Ovary (tissue), 9 donors: ENCODE data around the gene KCNAB1. TPM values are rescaled to one million over a fixed set of nuclear protein-coding genes. Genes with fewer than 3 reads are reported as not detected.

Experiments
- DNase-seq, 5 donors: peaks; one replicate each; pipeline ENCODE4 v3.0.0-alpha.2; 2019 to 2020
- H3K27ac ChIP-seq, 2 donors: fragments of 200-600 bp; one replicate each; pipeline versions ENCODE4 v1.5.1 to v1.8.0; 2019 to 2022
- H3K27me3 ChIP-seq: fragments of 200-600 bp; one replicate; pipeline ENCODE4 v1.8.0; 2022
- H3K36me3 ChIP-seq: fragments of 200-600 bp; sonication (generic); one replicate; pipeline ENCODE4 v1.5.1; 2019
- H3K4me1 ChIP-seq: one replicate; pipeline ENCODE4 v1.8.1; 2013; ENCODE audit warnings: mild to moderate bottlenecking, moderate library complexity; ENCODE audit not compliant: insufficient read depth
- H3K4me3 ChIP-seq: fragments of 200-600 bp; sonication (generic); one replicate; pipeline ENCODE4 v1.5.1; 2017
- H3K9me3 ChIP-seq, 2 donors: fragments of 200-600 bp in 1 of 2; sonication (generic) in 1 of 2; one replicate each; pipeline versions ENCODE4 v1.5.1 to v1.8.1; 2013 to 2019; ENCODE audit warnings: mild to moderate bottlenecking in 1 of 2, moderate library complexity in 1 of 2
- EP300 ChIP-seq: sonication (generic); formaldehyde crosslinking; IDR thresholded peaks from one replicate; pipeline ENCODE4 v1.6.1; 2017; ENCODE audit warnings: antibody characterized with exemption
- POLR2A ChIP-seq: fragments of 450-650 bp; IDR thresholded peaks from one replicate; pipeline ENCODE4 v1.6.1; 2017; ENCODE audit warnings: antibody characterized with exemption, mild to moderate bottlenecking, moderate library complexity
- WGBS, 3 donors: extraction: QIAGEN DNeasy Blood & Tissue Kit in 1 of 3; methylation state at CpG; one replicate each; pipeline versions ENCODE4 v1.1.5 to v1.1.7; 2013 to 2017; 5-methylcytosine and 5-hydroxymethylcytosine counted together
- intact Hi-C, 4 donors: fragments of 100-400 bp; cut with DNase I; formaldehyde crosslinking; loops; one replicate each; pipeline versions ENCODE4 v1.11.0 to v1.15.1; 2022 to 2023
- polyA plus RNA-seq, 2 donors: library from polyadenylated mRNA; stranded (reverse); fragments of 200-250 nt in 1 of 2; fragments of 350-450 nt in 1 of 2; fragmentation: Illumina TruSeq in 1 of 2; extraction: RNeasy Lipid Tissue Mini Kit (QIAGEN cat#74804) in 1 of 2; gene quantifications; one replicate each; pipeline ENCODE4 v1.2.3, GENCODE V29; 2013 to 2014
- total RNA-seq, 7 donors: library from RNA; depleted of rRNA in 2 of 7; stranded (reverse); fragments of >200 nt in 2 of 7; fragmentation: NEBNext Ultra II Directional in 3 of 7; extraction: Animal tissue kit (Norgen Biotek cat#: 25700) in 3 of 7; gene quantifications; one replicate each; pipeline versions ENCODE4 v1.1.0 to v1.2.4, GENCODE V29; 2016 to 2023
- TF ChIP-seq, protein P1 (sequence below), 3 donors: fragments of 450-650 bp in 2 of 3; fragments of 200-600 bp in 1 of 3; IDR thresholded peaks; one replicate each; pipeline versions ENCODE4 v1.5.1 to v1.8.0; 2016 to 2022; ENCODE audit warnings: antibody characterized with exemption in 3 of 3, mild to moderate bottlenecking in 1 of 3
- donor health status: DM: no; HTN: no; CAD: no; lungs with moderate emphysema.
- donor health status: DM: no; HTN: no; CAD: no.
- donor health status: Bipolar disorder and iron deficiency.
- donor health status: DM: yes; HTN: yes; CAD: no.
- donor health status: DM: no; HTN: no; CAD: no.
- donor health status: DM: yes; HTN: yes; CAD: no.

Gene KCNAB1
- total and polyA plus RNA-seq, 9 donors, result 0.60 to 8.0 (median 2.4) TPM

DNA sequence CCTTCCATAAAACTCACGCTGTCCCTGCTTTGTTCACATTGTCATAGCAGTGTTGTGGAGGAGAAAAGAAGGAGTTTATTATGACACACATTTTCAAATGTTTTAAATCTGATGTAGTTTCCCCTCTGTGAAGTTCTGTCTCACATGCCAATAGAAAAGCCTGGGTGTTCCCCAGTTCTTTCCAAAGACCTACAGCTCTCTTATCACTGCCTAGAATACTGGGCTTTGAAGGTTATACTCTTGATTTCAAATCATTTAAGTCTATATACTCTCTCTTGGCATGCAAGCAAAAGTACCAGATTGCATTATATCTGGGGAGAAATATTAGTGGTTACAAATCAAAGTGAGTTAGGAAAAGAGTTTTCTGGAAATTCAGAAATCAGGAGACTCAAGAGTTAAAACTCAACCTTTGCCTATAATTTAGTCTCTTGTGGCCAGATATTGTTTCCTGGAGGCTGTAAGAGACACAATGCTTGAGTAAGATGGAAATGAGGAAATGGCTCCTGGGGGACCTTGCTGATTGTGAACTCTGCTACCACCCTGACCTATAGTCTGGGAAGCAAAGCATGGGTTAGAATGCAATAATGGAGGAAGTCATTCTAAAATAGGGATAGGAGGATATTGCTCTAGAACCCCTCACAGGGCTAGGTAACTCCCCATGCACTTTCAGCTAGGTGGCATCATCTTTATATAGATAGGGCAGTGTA is 182.8 kb downstream of the KCNAB1 start:
- Histone ChIP-seq H3K4me1 (peaks cover 1% of the 10 kb centered on the region), H3K27ac (no peak overlapping the region), H3K4me3 (no peak overlapping the region), H3K9me3 (no peaks in the 10 kb centered on the region), H3K27me3 (no peaks in the 10 kb centered on the region), H3K36me3 (no peaks in the 10 kb centered on the region)
- intact Hi-C loops, result no loop called here
- TF ChIP-seq POLR2A, result no peak
- no peak for TF ChIP-seq EP300
- TF ChIP-seq, protein P1, sequence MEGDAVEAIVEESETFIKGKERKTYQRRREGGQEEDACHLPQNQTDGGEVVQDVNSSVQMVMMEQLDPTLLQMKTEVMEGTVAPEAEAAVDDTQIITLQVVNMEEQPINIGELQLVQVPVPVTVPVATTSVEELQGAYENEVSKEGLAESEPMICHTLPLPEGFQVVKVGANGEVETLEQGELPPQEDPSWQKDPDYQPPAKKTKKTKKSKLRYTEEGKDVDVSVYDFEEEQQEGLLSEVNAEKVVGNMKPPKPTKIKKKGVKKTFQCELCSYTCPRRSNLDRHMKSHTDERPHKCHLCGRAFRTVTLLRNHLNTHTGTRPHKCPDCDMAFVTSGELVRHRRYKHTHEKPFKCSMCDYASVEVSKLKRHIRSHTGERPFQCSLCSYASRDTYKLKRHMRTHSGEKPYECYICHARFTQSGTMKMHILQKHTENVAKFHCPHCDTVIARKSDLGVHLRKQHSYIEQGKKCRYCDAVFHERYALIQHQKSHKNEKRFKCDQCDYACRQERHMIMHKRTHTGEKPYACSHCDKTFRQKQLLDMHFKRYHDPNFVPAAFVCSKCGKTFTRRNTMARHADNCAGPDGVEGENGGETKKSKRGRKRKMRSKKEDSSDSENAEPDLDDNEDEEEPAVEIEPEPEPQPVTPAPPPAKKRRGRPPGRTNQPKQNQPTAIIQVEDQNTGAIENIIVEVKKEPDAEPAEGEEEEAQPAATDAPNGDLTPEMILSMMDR (IDR thresholded peaks at IDR 0.05), result no peak
- WGBS, 3 donors, result 82 to 93% (median 83%) methylated on average over 1 of the region's 1 CpG
- DNase-seq, result no peak

DNA sequence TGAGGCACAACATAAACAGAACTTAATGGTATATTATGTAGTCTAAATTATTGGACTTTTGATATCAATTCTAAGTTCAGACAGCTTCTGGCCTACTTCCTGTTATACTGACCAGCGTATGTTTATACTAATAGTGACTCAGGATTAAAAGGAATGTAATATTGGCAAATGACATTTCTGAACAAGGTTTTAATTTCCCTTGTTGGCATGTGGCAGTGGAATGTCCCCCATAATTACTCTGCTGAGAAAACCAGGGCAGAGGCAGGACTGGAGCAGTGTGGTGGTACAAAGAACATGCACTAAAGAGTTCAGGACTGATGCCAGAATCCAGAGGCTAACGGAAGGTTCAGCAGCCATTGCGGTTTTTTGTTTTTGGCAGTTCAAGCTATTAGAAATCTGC is 184.0 kb downstream of the KCNAB1 start:
- peaks cover 1% of the 10 kb centered on the region for H3K4me1 ChIP-seq
- no peaks in the 10 kb centered on the region for H3K36me3 ChIP-seq
- H3K27me3 ChIP-seq, result no peaks in the 10 kb centered on the region
- H3K4me3 ChIP-seq, result no peak overlapping the region
- 55 to 68% (median 63%) methylated on average over 3 of the region's 3 CpGs for WGBS, 3 donors
- DNase-seq, result no peak
- H3K9me3 ChIP-seq, result no peaks in the 10 kb centered on the region
- intact Hi-C loops, result no loop called here
- TF ChIP-seq, protein P1 (IDR thresholded peaks at IDR 0.05), result no peak
- TF ChIP-seq EP300 (no peak), POLR2A (no peak)
- H3K27ac ChIP-seq, result no peak overlapping the region

DNA sequence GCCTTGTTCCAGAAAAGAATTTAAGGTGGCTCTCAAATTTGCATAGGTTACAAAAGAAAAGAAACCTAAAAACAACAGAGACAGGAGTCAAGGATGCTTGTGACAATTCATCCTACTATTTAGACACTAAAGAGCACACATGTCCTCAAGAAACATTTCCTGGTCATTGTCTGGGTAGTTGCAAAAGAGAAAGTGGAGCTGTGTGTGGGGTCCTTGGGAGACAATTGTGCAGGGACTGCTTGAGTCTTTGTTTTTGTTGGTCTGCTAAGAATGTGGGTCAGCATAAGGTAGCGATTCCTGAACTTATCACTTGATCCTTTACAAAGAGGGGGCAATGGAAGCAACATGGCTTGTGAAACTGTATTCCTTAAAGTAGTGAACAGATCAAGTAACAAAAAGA is 185.3 kb downstream of the KCNAB1 start:
- intact Hi-C loops, result no loop called here
- 86 to 94% (median 87%) methylated on average over 1 of the region's 1 CpG for WGBS, 3 donors
- Histone ChIP-seq H3K27me3 (no peaks in the 10 kb centered on the region), H3K4me3 (no peak overlapping the region), H3K4me1 (peaks cover 1% of the 10 kb centered on the region), H3K27ac (no peak overlapping the region), H3K36me3 (no peaks in the 10 kb centered on the region), H3K9me3 (no peaks in the 10 kb centered on the region)
- no peak for DNase-seq
- TF ChIP-seq, protein P1 (IDR thresholded peaks at IDR 0.05), result no peak
- TF ChIP-seq POLR2A, result no peak
- no peak for TF ChIP-seq EP300

- no peaks in the 10 kb centered on the region for H3K27me3 ChIP-seq
- TF ChIP-seq POLR2A (no peak), EP300 (no peak)
- TF ChIP-seq, protein P1 (IDR thresholded peaks at IDR 0.05), result no peak
- intact Hi-C loops, result no loop called here
- no peak overlapping the region for H3K27ac ChIP-seq
- H3K4me3 ChIP-seq, result no peak overlapping the region
- H3K4me1 ChIP-seq, result peaks cover 1% of the 10 kb centered on the region
- no peaks in the 10 kb centered on the region for H3K36me3 ChIP-seq
- DNase-seq, result peak; percentile 48 to 75 (median 59)
- 3 to 7% (median 6%) methylated on average over 4 of the region's 4 CpGs for WGBS, 3 donors
- H3K9me3 ChIP-seq, result no peaks in the 10 kb centered on the region
Observed at GRCh38 chr3:156307704-156308103, 187.3 kb downstream of the KCNAB1 start.
